Measurements from ENCODE around the gene SREBF1.

GRCh38 chr17:17830269-17830567, 6.6 kb downstream of the SREBF1 start:
- TF ChIP-seq CTCF (conservative IDR thresholded peaks at IDR 0.05; ENCODE audit: low read depth, low read length), result no peak
- no peak for TF ChIP-seq EZH2phosphoT487 (IDR thresholded peaks at IDR 0.05; ENCODE audit: borderline replicate concordance, low read length)
